NCI-H524 (cell line): Measurements from ENCODE around the gene DPP6.
"Not testable (repeated sequence)": the region's sequence is repeated elsewhere in the genome, so short reads cannot be mapped to it uniquely, and the experiment has no call there.

Source experiments
- DNase-seq, 2 experiments: peaks; one replicate each; lab custom pipeline; 2025; lab: John Stamatoyannopoulos, UW

DPP6 gene

GRCh38 chr7:154051643-154052529, at the start of gene DPP6:
DPP6 (plus strand) TSS chr7:154052398.
- not testable (repeated sequence) for DNase-seq

- DNase-seq, result not testable (repeated sequence)
These were observed 42.7 kb upstream of the DPP6 start for GRCh38 chr7:154009423-154009911.

GRCh38 chr7:154010726-154011568, 41.3 kb upstream of the DPP6 start:
- DNase-seq, result not testable (repeated sequence)

GRCh38 chr7:154012800-154013199, 39.4 kb upstream of the DPP6 start:
- not testable (repeated sequence) for DNase-seq

GRCh38 chr7:154015636-154016035, 36.6 kb upstream of the DPP6 start:
- not testable (repeated sequence) for DNase-seq

GRCh38 chr7:154018354-154018753, 33.8 kb upstream of the DPP6 start:
- not testable (repeated sequence) for DNase-seq

GRCh38 chr7:154027805-154028204, 24.4 kb upstream of the DPP6 start:
- DNase-seq, result not testable (repeated sequence)

GRCh38 chr7:154030476-154031080, 21.6 kb upstream of the DPP6 start:
- DNase-seq, result peak; percentile 52 to 86

GRCh38 chr7:154039466-154040165, 12.6 kb upstream of the DPP6 start:
- not testable (repeated sequence) for DNase-seq

- DNase-seq, result not testable (repeated sequence)
These were observed 1.8 kb upstream of the DPP6 start for GRCh38 chr7:154050394-154050793.

- not testable (repeated sequence) for DNase-seq
These were observed 1.1 kb upstream of the DPP6 start for GRCh38 chr7:154051006-154051642.

- not testable (repeated sequence) for DNase-seq
These were observed 493 bp downstream of the DPP6 start for GRCh38 chr7:154052530-154053252.

- DNase-seq, result peak in 1 of 2 experiments; percentile 18
These were observed 1.5 kb downstream of the DPP6 start for GRCh38 chr7:154053466-154054312.

GRCh38 chr7:154054664-154055063, 2.5 kb downstream of the DPP6 start:
- not testable (repeated sequence) for DNase-seq

GRCh38 chr7:154055491-154056106, 3.4 kb downstream of the DPP6 start:
- not testable (repeated sequence) for DNase-seq

- DNase-seq, result not testable (repeated sequence)
These were observed 6.6 kb downstream of the DPP6 start for GRCh38 chr7:154058783-154059182.

- not testable (repeated sequence) for DNase-seq
These were observed 8.4 kb downstream of the DPP6 start for GRCh38 chr7:154060551-154060950.

- DNase-seq, result peak; percentile 23 to 54
These were observed 19.6 kb downstream of the DPP6 start for GRCh38 chr7:154071833-154072232.
